AG10803 (cell line): ENCODE results near the gene GNB1L.
A peak's percentile ranks its signal among the peaks of the same experiment; 100 is the strongest.
"Not testable (repeated sequence)": the region's sequence is repeated elsewhere in the genome, so short reads cannot be mapped to it uniquely, and the experiment has no call there.

Experiments
- DNase-seq: peaks from one replicate; pipeline ENCODE4 v3.0.0; 2010; ENCODE audit warnings: low read depth
- H3K4me3 ChIP-seq: 2 replicates; pipeline ENCODE4 v1.5.1; 2011; ENCODE audit warnings: mild to moderate bottlenecking, low read length, control low read depth
- CTCF ChIP-seq: conservative IDR thresholded peaks from 2 replicates; pipeline ENCODE4 v1.5.1; 2011; ENCODE audit warnings: mild to moderate bottlenecking, low read length, control low read depth, inconsistent platforms

GNB1L gene

GRCh38 chr22:19797086-19798002 is 57.3 kb downstream of the GNB1L start:
- no peak for TF ChIP-seq CTCF
- DNase-seq: no peak
- H3K4me3 ChIP-seq: no peak overlapping the region

GRCh38 chr22:19796160-19796559 is 58.5 kb downstream of the GNB1L start:
- TF ChIP-seq CTCF: no peak
- no peak for DNase-seq
- no peak overlapping the region for H3K4me3 ChIP-seq

- DNase-seq: peak; percentile 60
- H3K4me3 ChIP-seq: no peak overlapping the region
- TF ChIP-seq CTCF: no peak
Observed at GRCh38 chr22:19795617-19796008, 59.1 kb downstream of the GNB1L start.

GRCh38 chr22:19793661-19794310 is 60.9 kb downstream of the GNB1L start:
- no peak for TF ChIP-seq CTCF
- no peak for DNase-seq
- H3K4me3 ChIP-seq: no peak overlapping the region

GRCh38 chr22:19793161-19793560 is 61.5 kb downstream of the GNB1L start:
- no peak for DNase-seq
- no peak overlapping the region for H3K4me3 ChIP-seq
- TF ChIP-seq CTCF: no peak

GRCh38 chr22:19792383-19792896 is 62.2 kb downstream of the GNB1L start:
- H3K4me3 ChIP-seq, DNase-seq: not testable (repeated sequence)

- DNase-seq: no peak
- no peak for TF ChIP-seq CTCF
- no peak overlapping the region for H3K4me3 ChIP-seq
Observed at GRCh38 chr22:19791894-19792293, 62.8 kb downstream of the GNB1L start.
